BLaER1 treated with 17β-estradiol and CSF1 and Interleukin-3, amounts not matched to agents 10 nM and 100 nM (cell line): Measurements from ENCODE around the gene MACROD1.

Experiments used
- H3K27ac ChIP-seq, 11 experiments: shearing (Covaris generic); formaldehyde crosslinking; 2 replicates each; pipeline ENCODE4 v1.8.1; 2022
- H3K27me3 ChIP-seq, 11 experiments: shearing (Covaris generic); formaldehyde crosslinking; 2 replicates each; pipeline ENCODE4 v1.8.1; 2022
- H3K36me3 ChIP-seq, 11 experiments: shearing (Covaris generic); formaldehyde crosslinking; 2 replicates each; pipeline ENCODE4 v1.8.1; 2022
- H3K4me1 ChIP-seq, 10 experiments: shearing (Covaris generic); formaldehyde crosslinking; 2 replicates each; pipeline ENCODE4 v1.8.1; 2022
- H3K4me2 ChIP-seq, 11 experiments: shearing (Covaris generic); formaldehyde crosslinking; 2 replicates each; pipeline ENCODE4 v1.8.1; 2022
- H3K4me3 ChIP-seq, 10 experiments: shearing (Covaris generic); formaldehyde crosslinking; 2 replicates each; pipeline ENCODE4 v1.8.1; 2022
- H3K9ac ChIP-seq, 11 experiments: shearing (Covaris generic); formaldehyde crosslinking; 2 replicates each; pipeline ENCODE4 v1.8.1; 2022
- H3K9me3 ChIP-seq, 11 experiments: shearing (Covaris generic); formaldehyde crosslinking; replicated peaks in 1 of 11; 2 replicates each; pipeline ENCODE4 v1.8.1; 2022
- H4K20me1 ChIP-seq, 11 experiments: shearing (Covaris generic); formaldehyde crosslinking; 2 replicates each; pipeline ENCODE4 v1.8.1; 2022
- Cebpa-rat ChIP-seq, 11 experiments: shearing (Covaris generic); IDR thresholded peaks; 2 replicates each; pipeline ENCODE4 v1.8.1; 2022

The MACROD1 gene

DNA sequence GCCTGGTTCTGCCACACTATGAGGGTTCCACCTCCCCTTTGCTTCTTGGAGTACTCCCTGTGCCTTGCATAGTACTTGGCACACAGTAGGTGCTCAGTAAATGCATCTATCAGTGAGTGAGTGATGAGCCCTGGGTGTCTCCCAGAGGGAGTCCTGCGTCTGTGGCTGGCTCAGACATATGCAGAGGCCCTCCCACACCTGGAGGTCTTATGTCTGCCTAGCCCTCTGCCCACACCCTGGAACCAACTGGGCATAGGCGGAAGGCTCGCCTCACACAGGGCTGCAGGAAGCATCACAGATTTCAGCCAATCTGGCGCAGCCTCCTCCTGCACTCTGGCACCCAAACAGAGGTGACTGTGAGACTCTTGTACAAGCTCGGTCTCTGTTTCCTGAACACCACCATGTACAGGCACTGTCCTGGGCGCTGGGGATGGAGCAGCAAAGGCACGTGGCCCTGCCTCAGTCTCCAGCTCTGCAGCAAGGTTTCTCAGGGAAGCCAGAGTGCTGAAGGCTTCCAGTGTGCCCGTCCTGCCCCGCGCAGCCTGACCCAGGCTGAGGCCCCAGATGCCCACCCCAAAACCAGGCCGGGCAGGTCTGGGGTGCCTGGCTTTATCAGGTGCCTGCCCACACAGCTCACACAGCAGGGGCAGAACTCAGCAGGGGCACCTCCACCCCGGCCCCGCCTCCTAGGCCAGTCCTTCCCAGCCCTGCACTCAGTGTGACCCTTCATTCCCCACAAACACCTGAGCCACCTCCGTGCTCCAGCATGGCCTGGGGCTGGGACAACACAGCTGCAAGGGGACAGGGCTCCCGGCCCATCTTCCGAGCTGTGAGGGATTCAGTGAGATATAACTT, 103.5 kb downstream of the MACROD1 start:
- H3K27ac ChIP-seq, result no peak overlapping the region
- peaks cover 4 to 99% (median 75%) of the 10 kb centered on the region in 11 experiments; a peak in 20 of 22 replicates for H4K20me1 ChIP-seq
- no peak overlapping the region for H3K9ac ChIP-seq
- H3K27me3 ChIP-seq, result peaks cover 15 to 33% (median 24%) of the 10 kb centered on the region in 11 experiments
- H3K4me2 ChIP-seq, result no peak overlapping the region
- no peaks in the 10 kb centered on the region for H3K9me3 ChIP-seq
- no peak for TF ChIP-seq Cebpa-rat (IDR thresholded peaks at IDR 0.05)
- H3K4me3 ChIP-seq, result no peak overlapping the region
- peaks cover 6 to 40% (median 30%) of the 10 kb centered on the region in 10 experiments; a peak in 19 of 20 replicates for H3K4me1 ChIP-seq
- no peaks in the 10 kb centered on the region for H3K36me3 ChIP-seq

DNA sequence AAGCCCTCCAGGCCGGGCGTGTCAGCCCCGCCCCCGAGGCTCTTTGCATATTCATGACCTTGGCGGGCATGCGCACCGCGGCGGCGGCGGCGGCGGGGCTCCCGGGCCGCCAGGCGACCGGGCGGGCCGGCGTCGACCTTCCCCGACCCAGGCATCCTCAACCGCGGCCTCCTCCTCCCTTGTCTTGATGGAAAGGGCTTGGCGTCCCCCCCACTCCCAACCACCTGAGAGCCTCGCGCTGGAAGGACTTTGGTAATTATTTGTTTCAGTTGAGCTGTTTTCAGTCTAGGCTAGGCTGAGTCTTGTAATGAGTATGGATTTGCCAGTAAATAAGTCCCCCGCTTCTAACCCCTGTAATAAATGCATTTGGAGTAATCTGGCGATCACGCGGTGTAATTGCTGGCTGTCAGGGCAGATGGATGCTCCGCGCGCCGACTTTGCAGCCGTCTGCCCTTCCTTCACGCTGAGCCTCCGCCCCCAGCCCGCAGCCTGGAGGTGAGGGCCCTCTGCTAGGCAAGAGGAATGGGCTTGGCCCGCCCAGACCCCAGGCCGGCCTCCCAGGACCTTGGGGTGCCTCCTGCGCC, 105.0 kb downstream of the MACROD1 start:
- Histone ChIP-seq H3K27me3 (peaks cover 15 to 33% (median 24%) of the 10 kb centered on the region in 11 experiments), H3K4me3 (peak overlapping the region; percentile 49 to 70 (median 54))

DNA sequence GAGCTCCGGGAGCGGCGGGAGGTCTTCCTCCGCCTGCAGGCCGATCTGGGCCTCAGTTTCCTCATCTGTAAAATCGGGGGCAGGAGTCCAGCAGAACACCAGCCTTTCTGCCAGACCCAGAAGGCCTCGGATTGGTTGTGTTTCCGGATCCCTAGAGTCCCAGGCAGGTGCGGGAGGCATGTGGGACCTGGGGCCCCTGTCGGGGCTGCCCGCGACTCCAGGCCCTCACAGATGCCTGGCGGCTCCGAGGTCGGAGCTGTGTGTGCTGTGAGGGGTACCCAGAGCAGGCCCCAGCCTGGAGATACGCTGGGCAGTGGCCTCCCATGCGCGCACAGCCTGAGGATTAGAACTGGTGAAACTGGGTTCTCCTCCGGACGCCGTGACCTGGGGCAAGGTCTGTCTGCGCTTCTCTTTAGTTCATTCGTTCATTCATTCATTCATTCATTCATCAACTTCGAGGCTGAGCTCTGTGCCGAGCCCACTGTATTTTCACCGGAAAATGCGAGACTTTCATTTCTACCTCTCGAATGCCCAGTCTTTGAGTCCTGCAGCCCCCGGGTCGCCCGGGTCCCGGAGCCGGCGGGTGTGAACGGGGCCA, 105.6 kb downstream of the MACROD1 start:
- Histone ChIP-seq H3K4me2 (peak overlapping the region; percentile 86 to 99 (median 93)), H3K27me3 (peaks cover 15 to 33% (median 24%) of the 10 kb centered on the region in 11 experiments), H3K4me1 (peaks cover 10 to 52% (median 46%) of the 10 kb centered on the region in 10 experiments; a peak in 19 of 20 replicates), H4K20me1 (peaks cover 4 to 100% (median 89%) of the 10 kb centered on the region in 11 experiments; a peak in 20 of 22 replicates), H3K27ac (no peak overlapping the region), H3K36me3 (no peaks in the 10 kb centered on the region), H3K9ac (peak overlapping the region; percentile 38 to 73 (median 64); a peak in 20 of 22 replicates), H3K4me3 (peak overlapping the region; percentile 49 to 70 (median 54)), H3K9me3 (no peaks in the 10 kb centered on the region)
- TF ChIP-seq Cebpa-rat (IDR thresholded peaks at IDR 0.05), result no peak

More for the DNA sequence above, 105.0 kb downstream of the MACROD1 start:
- Histone ChIP-seq H3K27ac (no peak overlapping the region), H3K9me3 (no peaks in the 10 kb centered on the region), H3K9ac (peak overlapping the region; percentile 38 to 73 (median 64); a peak in 21 of 22 replicates), H3K4me2 (peak overlapping the region; percentile 86 to 99 (median 93)), H3K36me3 (no peaks in the 10 kb centered on the region), H3K4me1 (peaks cover 10 to 46% (median 40%) of the 10 kb centered on the region in 10 experiments; a peak in 19 of 20 replicates), H4K20me1 (peaks cover 4 to 100% (median 83%) of the 10 kb centered on the region in 11 experiments; a peak in 20 of 22 replicates)
- TF ChIP-seq Cebpa-rat (IDR thresholded peaks at IDR 0.05), result no peak

DNA sequence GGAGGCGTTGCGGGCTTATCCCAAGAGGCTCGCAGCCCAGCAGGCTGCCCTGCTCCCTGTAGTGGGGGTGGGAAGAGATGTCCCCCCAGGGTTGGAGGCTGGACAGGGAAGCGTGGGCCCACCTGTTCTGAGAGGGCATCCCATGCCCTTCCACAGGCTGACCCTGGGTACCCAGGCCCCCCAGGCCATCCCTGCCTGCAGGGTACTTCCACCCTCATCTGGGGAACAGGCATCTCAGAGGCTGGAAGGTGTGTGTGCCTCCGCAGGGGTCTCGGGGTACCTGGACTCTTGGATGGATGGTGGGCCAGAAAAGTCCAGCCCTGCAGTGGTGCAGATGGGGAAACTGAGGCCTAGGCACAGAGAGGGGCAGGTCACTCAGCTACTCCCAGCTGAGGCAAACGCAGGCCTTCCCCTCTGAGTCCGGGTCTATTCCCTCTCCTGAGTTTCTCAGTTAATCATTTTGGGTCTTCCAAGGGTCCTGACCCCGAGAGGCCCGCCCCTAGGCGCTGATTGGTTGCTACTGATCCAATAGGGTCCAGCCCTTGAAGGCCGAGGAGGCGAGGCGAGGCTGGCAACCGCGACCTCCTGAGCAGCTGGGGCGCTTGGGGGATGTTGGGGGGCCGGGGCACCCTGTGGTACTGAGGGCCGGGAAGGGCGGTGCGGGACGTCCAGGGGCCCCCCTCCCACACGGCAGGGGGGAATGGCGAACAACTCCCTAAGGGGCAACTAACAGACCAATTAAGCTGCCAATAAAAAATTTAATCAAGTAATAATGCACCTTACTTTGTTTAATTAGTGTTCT, 106.4 kb downstream of the MACROD1 start:
- H3K9ac ChIP-seq, result 0 out of 22 replicates have a peak overlapping the region, but pooled peaks of 1 of the 11 experiments have one; percentile 73
- H3K4me2 ChIP-seq, result peak overlapping the region in 9 of 11 experiments; percentile 86 to 99 (median 93); a peak in 13 of 22 replicates
- peaks cover 4 to 100% (median 91%) of the 10 kb centered on the region in 11 experiments; a peak in 20 of 22 replicates for H4K20me1 ChIP-seq
- peaks cover 10 to 60% (median 55%) of the 10 kb centered on the region in 10 experiments; a peak in 19 of 20 replicates for H3K4me1 ChIP-seq
- no peak overlapping the region for H3K27ac ChIP-seq
- H3K36me3 ChIP-seq, result no peaks in the 10 kb centered on the region
- no peaks in the 10 kb centered on the region for H3K9me3 ChIP-seq
- no peak for TF ChIP-seq Cebpa-rat (IDR thresholded peaks at IDR 0.05)
- H3K4me3 ChIP-seq, result no peak overlapping the region
- peaks cover 15 to 33% (median 24%) of the 10 kb centered on the region in 11 experiments for H3K27me3 ChIP-seq

DNA sequence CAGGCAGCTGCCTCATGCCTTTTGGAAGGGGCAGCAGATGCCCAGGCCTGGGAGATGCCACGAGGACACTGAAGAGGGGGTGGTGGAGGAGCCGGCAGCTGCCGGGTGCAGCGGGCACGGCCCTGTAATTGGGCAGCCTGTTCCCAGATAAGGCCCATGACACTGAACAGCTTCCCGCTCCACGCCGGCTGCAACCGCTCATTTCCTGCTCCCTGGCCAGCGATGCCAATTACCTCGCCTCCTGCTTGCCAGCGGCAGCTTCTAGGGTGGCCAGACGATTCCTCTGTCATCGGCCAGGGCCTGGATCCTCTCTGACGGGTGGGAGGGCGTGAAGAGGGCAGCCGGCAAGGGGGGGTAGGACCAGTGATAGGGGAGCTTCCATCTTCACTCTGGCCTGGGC, 107.4 kb downstream of the MACROD1 start:
- peaks cover 15 to 33% (median 24%) of the 10 kb centered on the region in 11 experiments for H3K27me3 ChIP-seq
- no peak overlapping the region; a peak in 1 of 22 replicates for H3K9ac ChIP-seq
- H3K36me3 ChIP-seq, result no peaks in the 10 kb centered on the region
- H3K27ac ChIP-seq, result no peak overlapping the region
- H3K9me3 ChIP-seq, result no peaks in the 10 kb centered on the region
- no peak overlapping the region for H3K4me2 ChIP-seq
- H3K4me1 ChIP-seq, result peaks cover 20 to 70% (median 65%) of the 10 kb centered on the region in 10 experiments
- no peak overlapping the region for H3K4me3 ChIP-seq
- TF ChIP-seq Cebpa-rat (IDR thresholded peaks at IDR 0.05), result no peak
- peaks cover 8 to 100% (median 91%) of the 10 kb centered on the region in 11 experiments; a peak in 20 of 22 replicates for H4K20me1 ChIP-seq

DNA sequence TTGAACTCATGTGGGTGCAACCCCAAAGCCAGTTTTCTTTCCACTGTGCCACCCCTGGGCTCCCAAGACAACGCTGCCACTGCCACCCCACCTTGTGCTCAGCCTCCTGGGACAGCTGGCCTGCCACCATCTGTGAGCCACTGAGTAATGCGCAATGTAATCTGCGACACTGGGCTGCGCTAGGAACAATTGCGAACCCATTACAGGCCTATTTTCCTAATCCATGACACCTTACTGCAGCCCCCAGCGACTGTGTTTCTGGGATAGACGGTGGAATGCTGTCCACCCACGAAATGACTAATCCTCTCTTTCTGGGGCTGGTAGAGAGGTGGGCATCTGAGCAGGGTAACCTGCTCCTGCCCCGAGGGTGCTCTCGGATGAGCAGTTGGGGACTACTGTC, 108.0 kb downstream of the MACROD1 start:
- H3K4me2 ChIP-seq, result no peak overlapping the region
- TF ChIP-seq Cebpa-rat (IDR thresholded peaks at IDR 0.05), result no peak
- no peaks in the 10 kb centered on the region for H3K36me3 ChIP-seq
- H3K4me3 ChIP-seq, result no peak overlapping the region
- peaks cover 15 to 33% (median 24%) of the 10 kb centered on the region in 11 experiments for H3K27me3 ChIP-seq
- peaks cover 8 to 100% (median 89%) of the 10 kb centered on the region in 11 experiments; a peak in 20 of 22 replicates for H4K20me1 ChIP-seq
- no peaks in the 10 kb centered on the region for H3K9me3 ChIP-seq
- H3K9ac ChIP-seq, result peak overlapping the region in 1 of 11 experiments; percentile 10; a peak in 2 of 22 replicates
- H3K27ac ChIP-seq, result no peak overlapping the region
- H3K4me1 ChIP-seq, result peaks cover 24 to 76% (median 71%) of the 10 kb centered on the region in 10 experiments

DNA sequence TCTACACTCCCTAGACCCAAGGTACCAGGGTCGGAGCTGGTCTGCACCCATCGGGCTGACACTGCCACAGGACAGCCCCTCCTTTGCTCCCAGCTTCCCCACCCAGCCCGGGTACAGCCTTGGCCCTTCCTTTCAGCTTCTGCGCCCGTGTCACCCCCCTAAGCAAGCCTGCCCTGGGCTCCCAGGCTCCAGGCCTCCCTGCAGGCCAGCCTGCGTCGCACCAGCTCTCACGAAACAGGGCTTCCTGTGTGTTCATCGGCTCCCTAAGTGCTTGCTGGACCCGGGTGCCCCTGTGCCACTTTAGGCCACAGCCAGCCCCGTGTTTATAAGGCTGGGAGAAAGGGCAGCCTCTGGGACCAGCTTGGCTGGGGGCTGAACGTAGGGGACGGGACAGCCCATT, 109.1 kb downstream of the MACROD1 start:
- no peak overlapping the region for H3K4me3 ChIP-seq
- peaks cover 15 to 25% (median 20%) of the 10 kb centered on the region in 11 experiments for H3K27me3 ChIP-seq
- H3K4me2 ChIP-seq, result peak overlapping the region; percentile 1 to 92 (median 84); a peak in 19 of 22 replicates
- H4K20me1 ChIP-seq, result peaks cover 8 to 100% (median 79%) of the 10 kb centered on the region in 11 experiments; a peak in 20 of 22 replicates
- H3K4me1 ChIP-seq, result peaks cover 24 to 86% (median 80%) of the 10 kb centered on the region in 10 experiments
- no peaks in the 10 kb centered on the region for H3K36me3 ChIP-seq
- TF ChIP-seq Cebpa-rat (IDR thresholded peaks at IDR 0.05), result no peak
- H3K9me3 ChIP-seq, result no peaks in the 10 kb centered on the region
- peak overlapping the region in 8 of 11 experiments; percentile 6 to 64 (median 50); a peak in 12 of 22 replicates for H3K9ac ChIP-seq
- H3K27ac ChIP-seq, result peak overlapping the region in 3 of 11 experiments; percentile 23 to 32 (median 30); a peak in 1 of 22 replicates
